H1 (cell line): ENCODE measurements around the gene PRKAR1B. TPM values are rescaled to one million over a fixed set of nuclear protein-coding genes. Genes with fewer than 3 reads are reported as not detected.

ENCODE experiments used
- BRCA1 ChIP-seq: IDR thresholded peaks from 2 replicates; pipeline ENCODE4 v1.6.1; 2012; ENCODE audit warnings: low read depth, low read length, improper control_type of control experiment
- CREB1 ChIP-seq: IDR thresholded peaks from 2 replicates; pipeline ENCODE4 v1.6.1; 2012; ENCODE audit warnings: inconsistent platforms
- CTCF ChIP-seq, 3 experiments: IDR thresholded peaks; 1 replicate in 2 of 3; 2 replicates in 1 of 3; pipeline versions ENCODE4 v1.5.1 to v1.6.1; 2011; ENCODE audit warnings: low read length in 3 of 3, mild to moderate bottlenecking in 3 of 3, inconsistent platforms in 2 of 3, low read depth in 1 of 3, moderate library complexity in 1 of 3; ENCODE audit not compliant: insufficient read depth in 1 of 3; ENCODE audit errors: control extremely low read depth in 1 of 3
- GTF2F1 ChIP-seq: IDR thresholded peaks from 2 replicates; pipeline ENCODE4 v1.6.1; 2012; ENCODE audit warnings: low read depth, low read length, improper control_type of control experiment, borderline replicate concordance
- MAFK ChIP-seq: IDR thresholded peaks from 2 replicates; pipeline ENCODE4 v1.6.1; 2012; ENCODE audit warnings: low read depth, mild to moderate bottlenecking, improper control_type of control experiment, low read length
- POLR2A ChIP-seq, 2 experiments: IDR thresholded peaks; 1 replicate in 1 of 2; 2 replicates in 1 of 2; pipeline ENCODE4 v1.6.1; 2011; ENCODE audit warnings: low read depth in 2 of 2, low read length in 2 of 2, mild to moderate bottlenecking in 2 of 2; ENCODE audit errors: control extremely low read depth in 1 of 2
- RBBP5 ChIP-seq: IDR thresholded peaks from 2 replicates; pipeline ENCODE4 v1.7.1; 2012; ENCODE audit warnings: low read depth, mild to moderate bottlenecking, inconsistent platforms, low read length, moderate library complexity, borderline replicate concordance
- RFX5 ChIP-seq: IDR thresholded peaks from 2 replicates; pipeline ENCODE4 v1.6.1; 2011; ENCODE audit warnings: low read depth, low read length, improper control_type of control experiment, borderline replicate concordance
- RXRA ChIP-seq: IDR thresholded peaks from 2 replicates; pipeline ENCODE4 v1.6.1; 2011; ENCODE audit warnings: low read depth, mild to moderate bottlenecking, low read length, moderate library complexity; ENCODE audit not compliant: insufficient read depth
- USF2 ChIP-seq: IDR thresholded peaks from 2 replicates; pipeline ENCODE4 v1.6.1; 2011; ENCODE audit warnings: low read length, improper control_type of control experiment
- polyA plus RNA-seq, 7 experiments: library from polyadenylated mRNA; depleted of rRNA in 3 of 7; stranded (reverse) in 5 of 7; unstranded in 2 of 7; fragments of >200 nt in 5 of 7; fragments of 200-250 nt in 2 of 7; gene quantifications; 1 replicate in 5 of 7; 2 replicates in 1 of 7; 4 replicates in 1 of 7; pipeline versions ENCODE4 v1.2.1 to v1.2.3, GENCODE V29; 2011 to 2013; ENCODE audit warnings: missing spikeins in 2 of 7, mixed read lengths in 2 of 7
- total RNA-seq: library from RNA; stranded (reverse); fragmentation: NEBNext Ultra II Directional; extraction: Animal tissue kit (Norgen Biotek cat#: 25700); gene quantifications from 2 replicates; pipeline ENCODE4 v1.2.1, GENCODE V29; 2021

Gene PRKAR1B
- total and polyA plus RNA-seq, 2 of the 8 experiments (the other 6 are each of a cell fraction or from before 2014, with no cell fraction given) = 12.3 to 55.7 TPM

DNA sequence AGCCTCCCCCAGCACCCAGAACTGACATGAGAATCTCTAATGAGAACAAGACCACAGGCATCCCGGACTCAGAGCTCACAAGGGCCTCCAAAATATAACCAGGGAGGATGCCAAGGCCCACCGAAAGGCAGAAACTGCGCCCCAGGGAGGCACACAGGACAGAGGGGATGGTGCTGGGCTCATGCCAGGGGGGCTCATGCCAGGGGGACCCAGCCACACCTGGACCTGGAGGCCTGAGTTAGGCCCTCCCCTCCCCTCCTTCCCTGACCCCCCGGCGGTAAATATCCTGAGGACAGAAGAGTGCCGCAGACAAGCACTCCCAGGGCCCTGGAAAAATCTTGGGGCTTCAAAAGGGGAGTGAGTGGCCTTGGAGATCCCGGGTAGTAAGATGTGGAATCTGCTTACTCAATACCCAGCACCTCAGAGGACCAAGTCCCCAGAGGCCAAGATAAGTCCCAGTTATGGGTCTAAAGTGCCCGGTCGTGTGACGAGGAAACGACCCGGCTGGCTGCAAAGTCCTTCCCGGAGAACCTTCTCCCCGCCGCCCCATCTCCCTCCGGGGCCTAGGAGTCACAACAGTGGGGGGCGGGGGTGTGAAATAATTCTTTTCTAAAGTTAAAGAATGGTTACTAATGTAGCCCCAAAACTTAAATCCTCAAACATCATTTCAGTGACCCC is 219.3 kb downstream of the PRKAR1B start (continued):
- TF ChIP-seq CTCF (IDR thresholded peaks at IDR 0.05; ENCODE audit: control extremely low read depth in 1 of 3, insufficient read depth in 1 of 3, low read depth in 1 of 3, low read length in 3 of 3) = no peak
- TF ChIP-seq MAFK = no peak
- TF ChIP-seq CREB1 = no peak
- no peak for TF ChIP-seq POLR2A (IDR thresholded peaks at IDR 0.05; ENCODE audit: control extremely low read depth in 1 of 2, low read depth in 2 of 2, low read length in 2 of 2)
- no peak for TF ChIP-seq USF2
- TF ChIP-seq BRCA1 = no peak
- TF ChIP-seq RFX5 = no peak
- TF ChIP-seq RXRA = no peak
- TF ChIP-seq GTF2F1 = no peak
- no peak for TF ChIP-seq RBBP5
